HepG2 (cell line): Measurements from ENCODE around the gene CSNK1A1. TPM values are rescaled to one million over a fixed set of nuclear protein-coding genes. Genes with fewer than 3 reads are reported as not detected.

Experiments
- AGO1 ChIP-seq: fragments of 200-400 bp; formaldehyde crosslinking; IDR thresholded peaks from 2 replicates; pipeline ENCODE4 v1.6.1; 2017; ENCODE audit warnings: mild to moderate bottlenecking, low read depth, low read length, moderate library complexity; ENCODE audit not compliant: poor library complexity, severe bottlenecking
- BORCS8-MEF2B ChIP-seq: sonication (generic); formaldehyde crosslinking; IDR thresholded peaks from 2 replicates; pipeline ENCODE4 v1.8.0; 2022; ENCODE audit warnings: mild to moderate bottlenecking, missing genetic modification reagents
- CCAR2 ChIP-seq: fragments of 200-400 bp; formaldehyde crosslinking; optimal IDR thresholded peaks from 2 replicates; pipeline ENCODE3; 2018; ENCODE audit warnings: low read depth, mild to moderate bottlenecking, low read length, moderate library complexity
- FOXJ3 ChIP-seq: sonication (generic); formaldehyde crosslinking; IDR thresholded peaks from 2 replicates; pipeline ENCODE4 v1.4.0; 2020; ENCODE audit warnings: missing genetic modification reagents, mild to moderate bottlenecking, borderline replicate concordance
- HNF4A ChIP-seq: sonication (generic); formaldehyde crosslinking; IDR thresholded peaks from 2 replicates; pipeline ENCODE4 v1.4.0; 2020; ENCODE audit warnings: missing genetic modification reagents
- KLF12 ChIP-seq: sonication (generic); formaldehyde crosslinking; IDR thresholded peaks from 2 replicates; pipeline ENCODE4 v1.4.0; 2020; ENCODE audit warnings: missing genetic modification reagents, borderline replicate concordance
- MAFF ChIP-seq: IDR thresholded peaks from 2 replicates; pipeline ENCODE4 v1.6.1; 2011; ENCODE audit warnings: low read depth, low read length, improper control_type of control experiment
- MTF2 ChIP-seq: sonication (generic); formaldehyde crosslinking; IDR thresholded peaks from 2 replicates; pipeline ENCODE4 v1.5.0; 2020; ENCODE audit warnings: missing genetic modification reagents, borderline replicate concordance
- SRF ChIP-seq: IDR thresholded peaks from 2 replicates; pipeline ENCODE4 v1.6.1; 2011; ENCODE audit warnings: mild to moderate bottlenecking, low read depth, low read length, moderate library complexity
- SRSF9 ChIP-seq: fragments of 200-400 bp; formaldehyde crosslinking; IDR thresholded peaks from 2 replicates; pipeline ENCODE4 v1.6.1; 2018; ENCODE audit warnings: borderline replicate concordance, mild to moderate bottlenecking, low read depth, low read length; ENCODE audit not compliant: insufficient read depth, poor library complexity, severe bottlenecking
- TOE1 ChIP-seq: sonication (generic); formaldehyde crosslinking; IDR thresholded peaks from 2 replicates; pipeline ENCODE4 v1.4.0; 2020; ENCODE audit warnings: mild to moderate bottlenecking, missing genetic modification reagents
- ZFP36 ChIP-seq: fragments of 150-350 bp; IDR thresholded peaks from 2 replicates; pipeline ENCODE4 v1.6.1; 2018; ENCODE audit warnings: borderline replicate concordance, low read length, low read depth; ENCODE audit not compliant: partially characterized antibody
- ZNF101 ChIP-seq: sonication (generic); formaldehyde crosslinking; IDR thresholded peaks from 2 replicates; pipeline ENCODE4 v1.4.0; 2020; ENCODE audit warnings: mild to moderate bottlenecking, low read depth, missing genetic modification reagents, borderline replicate concordance
- ZNF260 ChIP-seq: sonication (generic); formaldehyde crosslinking; IDR thresholded peaks from 2 replicates; pipeline ENCODE4 v1.4.0; 2020; ENCODE audit warnings: missing genetic modification reagents, low read depth, mild to moderate bottlenecking, borderline replicate concordance
- ZNF263 ChIP-seq: sonication (generic); formaldehyde crosslinking; IDR thresholded peaks from 2 replicates; pipeline ENCODE4 v1.4.0; 2020; ENCODE audit warnings: missing genetic modification reagents
- ZNF333 ChIP-seq: sonication (generic); formaldehyde crosslinking; IDR thresholded peaks from 2 replicates; pipeline ENCODE4 v1.4.0; 2020; ENCODE audit warnings: mild to moderate bottlenecking, missing genetic modification reagents, borderline replicate concordance
- ZNF672 ChIP-seq: sonication (generic); formaldehyde crosslinking; IDR thresholded peaks from 2 replicates; pipeline ENCODE4 v1.8.1; 2022; ENCODE audit warnings: missing genetic modification reagents
- ZNF713 ChIP-seq: sonication (generic); formaldehyde crosslinking; IDR thresholded peaks from 2 replicates; pipeline ENCODE4 v1.4.0; 2020; ENCODE audit warnings: mild to moderate bottlenecking, missing genetic modification reagents
- polyA plus RNA-seq, 8 experiments: library from polyadenylated mRNA; depleted of rRNA in 3 of 8; stranded (reverse) in 7 of 8; unstranded in 1 of 8; fragments of >200 nt; fragmentation: Illumina TruSeq in 4 of 8; extraction: Trizol in 4 of 8; gene quantifications; 2 replicates each; pipeline versions ENCODE4 v1.2.1 to v1.2.3, GENCODE V29; 2011 to 2016; ENCODE audit warnings: low read depth in 4 of 8, missing spikeins in 1 of 8, mixed read lengths in 1 of 8; ENCODE audit not compliant: insufficient read depth in 1 of 8
- total RNA-seq, 5 experiments: library from RNA; depleted of rRNA; stranded (reverse); fragments of >200 nt; fragmentation: Illumina TruSeq; extraction: Trizol; gene quantifications; 2 replicates each; pipeline ENCODE4 v1.2.3, GENCODE V29; 2016; ENCODE audit warnings: low read depth in 1 of 5
- TF ChIP-seq, protein P1 (sequence below): sonication (generic); formaldehyde crosslinking; IDR thresholded peaks from 2 replicates; pipeline ENCODE4 v1.9.0; 2022; ENCODE audit warnings: low read depth, missing genetic modification reagents
- TF ChIP-seq, protein P2 (sequence below): IDR thresholded peaks from 2 replicates; pipeline ENCODE4 v1.4.0; 2020; ENCODE audit warnings: mild to moderate bottlenecking, missing genetic modification reagents
- TF ChIP-seq, protein P3 (sequence below): sonication (generic); formaldehyde crosslinking; IDR thresholded peaks from 2 replicates; pipeline ENCODE4 v1.4.0; 2020; ENCODE audit warnings: mild to moderate bottlenecking, missing genetic modification reagents

CSNK1A1 gene
- total and polyA plus RNA-seq, 2 of the 13 experiments (the other 11 are each of a cell fraction or from before 2014, with no cell fraction given) = 89.0 to 149 TPM

DNA sequence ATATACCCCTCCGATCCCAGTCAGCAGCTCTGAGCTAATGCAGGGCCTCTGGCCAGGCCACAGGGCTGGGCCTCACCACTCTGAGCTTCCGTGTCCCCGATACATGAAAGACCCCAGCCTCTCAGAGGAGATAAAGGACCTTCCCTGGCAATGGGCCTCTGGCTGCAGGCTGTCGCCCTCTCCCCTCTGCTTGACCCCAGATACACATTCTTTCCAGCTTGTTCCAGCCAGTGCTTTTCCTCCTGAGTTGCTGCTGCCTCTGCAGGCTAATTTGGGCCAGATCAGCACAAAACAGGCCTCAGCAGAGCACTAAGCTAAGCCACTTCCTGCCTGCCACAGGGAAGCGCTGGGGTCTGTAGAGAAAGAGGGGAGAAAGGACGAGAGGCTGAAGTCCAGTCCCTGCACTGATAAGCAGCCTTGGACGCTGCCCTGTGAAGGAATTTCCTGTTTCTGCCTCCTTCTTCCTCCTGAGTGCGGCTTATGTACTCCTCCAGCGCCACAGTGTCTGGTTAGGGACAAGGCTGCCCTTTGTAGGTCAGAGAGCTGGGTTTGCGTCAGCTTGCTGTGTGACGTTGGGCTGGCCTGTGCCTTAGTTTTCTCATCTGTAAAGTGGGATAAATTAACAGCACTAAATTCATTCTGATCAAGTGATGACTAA, 99.1 kb downstream of the CSNK1A1 start (continued):
- TF ChIP-seq ZNF333 (CRISPR knock-in tag) = no peak
- no peak for TF ChIP-seq MTF2 (CRISPR knock-in tag)
- TF ChIP-seq ZNF260 (CRISPR knock-in tag) = no peak
- TF ChIP-seq SRSF9 = no peak
- no peak for TF ChIP-seq ZFP36
- peak; percentile 54; the same call in 1 of the 2 replicates for TF ChIP-seq ZNF263 (CRISPR knock-in tag)
- TF ChIP-seq FOXJ3 (CRISPR knock-in tag) = no peak; the same call in 1 of the 2 replicates
- no peak for TF ChIP-seq TOE1
- TF ChIP-seq SRF = no peak
- TF ChIP-seq, protein P1, sequence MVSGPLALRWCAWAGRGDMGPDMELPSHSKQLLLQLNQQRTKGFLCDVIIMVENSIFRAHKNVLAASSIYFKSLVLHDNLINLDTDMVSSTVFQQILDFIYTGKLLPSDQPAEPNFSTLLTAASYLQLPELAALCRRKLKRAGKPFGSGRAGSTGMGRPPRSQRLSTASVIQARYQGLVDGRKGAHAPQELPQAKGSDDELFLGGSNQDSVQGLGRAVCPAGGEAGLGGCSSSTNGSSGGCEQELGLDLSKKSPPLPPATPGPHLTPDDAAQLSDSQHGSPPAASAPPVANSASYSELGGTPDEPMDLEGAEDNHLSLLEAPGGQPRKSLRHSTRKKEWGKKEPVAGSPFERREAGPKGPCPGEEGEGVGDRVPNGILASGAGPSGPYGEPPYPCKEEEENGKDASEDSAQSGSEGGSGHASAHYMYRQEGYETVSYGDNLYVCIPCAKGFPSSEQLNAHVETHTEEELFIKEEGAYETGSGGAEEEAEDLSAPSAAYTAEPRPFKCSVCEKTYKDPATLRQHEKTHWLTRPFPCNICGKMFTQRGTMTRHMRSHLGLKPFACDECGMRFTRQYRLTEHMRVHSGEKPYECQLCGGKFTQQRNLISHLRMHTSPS (CRISPR knock-in tag) = no peak
- TF ChIP-seq BORCS8-MEF2B = peak; percentile 89
- TF ChIP-seq ZNF672 (CRISPR knock-in tag) = no peak
- TF ChIP-seq MAFF = peak; percentile 98
- TF ChIP-seq AGO1 = no peak
- TF ChIP-seq ZNF101 (CRISPR knock-in tag) = no peak
- peak; percentile 67; the same call in 1 of the 2 replicates for TF ChIP-seq KLF12 (CRISPR knock-in tag)
- TF ChIP-seq CCAR2 = no peak
- peak; percentile 98 for TF ChIP-seq HNF4A (CRISPR knock-in tag)
- TF ChIP-seq, protein P2, sequence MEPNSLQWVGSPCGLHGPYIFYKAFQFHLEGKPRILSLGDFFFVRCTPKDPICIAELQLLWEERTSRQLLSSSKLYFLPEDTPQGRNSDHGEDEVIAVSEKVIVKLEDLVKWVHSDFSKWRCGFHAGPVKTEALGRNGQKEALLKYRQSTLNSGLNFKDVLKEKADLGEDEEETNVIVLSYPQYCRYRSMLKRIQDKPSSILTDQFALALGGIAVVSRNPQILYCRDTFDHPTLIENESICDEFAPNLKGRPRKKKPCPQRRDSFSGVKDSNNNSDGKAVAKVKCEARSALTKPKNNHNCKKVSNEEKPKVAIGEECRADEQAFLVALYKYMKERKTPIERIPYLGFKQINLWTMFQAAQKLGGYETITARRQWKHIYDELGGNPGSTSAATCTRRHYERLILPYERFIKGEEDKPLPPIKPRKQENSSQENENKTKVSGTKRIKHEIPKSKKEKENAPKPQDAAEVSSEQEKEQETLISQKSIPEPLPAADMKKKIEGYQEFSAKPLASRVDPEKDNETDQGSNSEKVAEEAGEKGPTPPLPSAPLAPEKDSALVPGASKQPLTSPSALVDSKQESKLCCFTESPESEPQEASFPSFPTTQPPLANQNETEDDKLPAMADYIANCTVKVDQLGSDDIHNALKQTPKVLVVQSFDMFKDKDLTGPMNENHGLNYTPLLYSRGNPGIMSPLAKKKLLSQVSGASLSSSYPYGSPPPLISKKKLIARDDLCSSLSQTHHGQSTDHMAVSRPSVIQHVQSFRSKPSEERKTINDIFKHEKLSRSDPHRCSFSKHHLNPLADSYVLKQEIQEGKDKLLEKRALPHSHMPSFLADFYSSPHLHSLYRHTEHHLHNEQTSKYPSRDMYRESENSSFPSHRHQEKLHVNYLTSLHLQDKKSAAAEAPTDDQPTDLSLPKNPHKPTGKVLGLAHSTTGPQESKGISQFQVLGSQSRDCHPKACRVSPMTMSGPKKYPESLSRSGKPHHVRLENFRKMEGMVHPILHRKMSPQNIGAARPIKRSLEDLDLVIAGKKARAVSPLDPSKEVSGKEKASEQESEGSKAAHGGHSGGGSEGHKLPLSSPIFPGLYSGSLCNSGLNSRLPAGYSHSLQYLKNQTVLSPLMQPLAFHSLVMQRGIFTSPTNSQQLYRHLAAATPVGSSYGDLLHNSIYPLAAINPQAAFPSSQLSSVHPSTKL (CRISPR knock-in tag) = peak; percentile 88
- TF ChIP-seq ZNF713 = no peak
- TF ChIP-seq, protein P3, sequence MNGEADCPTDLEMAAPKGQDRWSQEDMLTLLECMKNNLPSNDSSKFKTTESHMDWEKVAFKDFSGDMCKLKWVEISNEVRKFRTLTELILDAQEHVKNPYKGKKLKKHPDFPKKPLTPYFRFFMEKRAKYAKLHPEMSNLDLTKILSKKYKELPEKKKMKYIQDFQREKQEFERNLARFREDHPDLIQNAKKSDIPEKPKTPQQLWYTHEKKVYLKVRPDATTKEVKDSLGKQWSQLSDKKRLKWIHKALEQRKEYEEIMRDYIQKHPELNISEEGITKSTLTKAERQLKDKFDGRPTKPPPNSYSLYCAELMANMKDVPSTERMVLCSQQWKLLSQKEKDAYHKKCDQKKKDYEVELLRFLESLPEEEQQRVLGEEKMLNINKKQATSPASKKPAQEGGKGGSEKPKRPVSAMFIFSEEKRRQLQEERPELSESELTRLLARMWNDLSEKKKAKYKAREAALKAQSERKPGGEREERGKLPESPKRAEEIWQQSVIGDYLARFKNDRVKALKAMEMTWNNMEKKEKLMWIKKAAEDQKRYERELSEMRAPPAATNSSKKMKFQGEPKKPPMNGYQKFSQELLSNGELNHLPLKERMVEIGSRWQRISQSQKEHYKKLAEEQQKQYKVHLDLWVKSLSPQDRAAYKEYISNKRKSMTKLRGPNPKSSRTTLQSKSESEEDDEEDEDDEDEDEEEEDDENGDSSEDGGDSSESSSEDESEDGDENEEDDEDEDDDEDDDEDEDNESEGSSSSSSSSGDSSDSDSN (CRISPR knock-in tag) = peak; percentile 78
